IMR-90 (cell line): ENCODE data around the gene TTC27. TPM values are rescaled to one million over a fixed set of nuclear protein-coding genes. Genes with fewer than 3 reads are reported as not detected.

Experiments
- ATAC-seq: fragments of 200-7000 bp; cut with Tn5 transposase; 2 replicates; pipeline ENCODE4 v1.9.1; 2020; ENCODE audit warnings: low read depth, mild to moderate bottlenecking, moderate library complexity
- BruUV-seq: library from RNA; stranded (reverse); fragments of 400-500 nt; replicated peaks from 2 replicates; lab custom pipeline; 2021; lab: Mats Ljungman, UMichigan
- CTCF ChIA-PET: fragments of 300-600 bp; formaldehyde crosslinking; extraction: SDS; loops from one replicate; lab custom pipeline; 2021; ENCODE audit warnings: antibody characterized with exemption; lab: Yijun Ruan, JAX
- POLR2A ChIA-PET: fragments of 300-600 bp; sonication (Branson Sonifier 250); formaldehyde crosslinking; loops from one replicate; lab custom pipeline; 2022; ENCODE audit warnings: antibody characterized with exemption; ENCODE audit not compliant: unreplicated experiment; lab: Charles Lee
- DNase-seq: peaks from one replicate; pipeline ENCODE4 v3.0.0; 2013
- H2AFZ ChIP-seq: replicated peaks from 2 replicates; pipeline ENCODE3; 2013; ENCODE audit warnings: low read length, mild to moderate bottlenecking; ENCODE audit not compliant: poor library complexity
- H2AK5ac ChIP-seq: 2 replicates; pipeline ENCODE4 v1.6.1; 2013; ENCODE audit warnings: low read depth, low read length, inconsistent platforms
- H2AK9ac ChIP-seq: replicated peaks from 2 replicates; pipeline ENCODE3; 2013; ENCODE audit warnings: mild to moderate bottlenecking, low read depth, low read length, moderate library complexity; ENCODE audit not compliant: poor library complexity
- H2BK120ac ChIP-seq: 2 replicates; pipeline ENCODE4 v1.6.1; 2013; ENCODE audit warnings: low read depth, low read length, inconsistent platforms
- H2BK15ac ChIP-seq: 3 replicates; pipeline ENCODE4 v1.6.1; 2013; ENCODE audit warnings: low read depth, low read length, inconsistent platforms
- H2BK20ac ChIP-seq: 2 replicates; pipeline ENCODE4 v1.6.1; 2013; ENCODE audit warnings: low read depth, mild to moderate bottlenecking, inconsistent platforms, low read length, moderate library complexity
- H2BK5ac ChIP-seq: 2 replicates; pipeline ENCODE4 v1.6.1; 2013; ENCODE audit warnings: mild to moderate bottlenecking, low read depth, low read length, inconsistent platforms; ENCODE audit not compliant: poor library complexity, severe bottlenecking
- H3K14ac ChIP-seq: replicated peaks from 2 replicates; pipeline ENCODE4 v1.6.1; 2013; ENCODE audit warnings: low read depth, low read length, inconsistent platforms
- H3K18ac ChIP-seq: 2 replicates; pipeline ENCODE4 v1.6.1; 2013; ENCODE audit warnings: low read depth, low read length, control low read depth
- H3K23ac ChIP-seq: 2 replicates; pipeline ENCODE4 v1.6.1; 2013; ENCODE audit warnings: low read depth, low read length, inconsistent platforms
- H3K27ac ChIP-seq: 2 replicates; pipeline ENCODE4 v1.5.1; 2013; ENCODE audit warnings: mild to moderate bottlenecking, control low read depth, low read length; ENCODE audit not compliant: insufficient read depth
- H3K27me3 ChIP-seq: 2 replicates; pipeline ENCODE4 v1.6.1; 2013; ENCODE audit warnings: low read length; ENCODE audit not compliant: control insufficient read depth, insufficient read depth
- H3K36me3 ChIP-seq: 2 replicates; pipeline ENCODE4 v1.6.1; 2013; ENCODE audit warnings: low read length, mixed read lengths; ENCODE audit not compliant: control insufficient read depth, insufficient read depth
- H3K4ac ChIP-seq: 2 replicates; pipeline ENCODE4 v1.6.1; 2013; ENCODE audit warnings: low read depth, low read length, inconsistent platforms
- H3K4me1 ChIP-seq: 2 replicates; pipeline ENCODE4 v1.6.1; 2013; ENCODE audit warnings: low read length, mixed read lengths; ENCODE audit not compliant: control insufficient read depth, insufficient read depth
- H3K4me2 ChIP-seq: 2 replicates; pipeline ENCODE4 v1.6.1; 2013; ENCODE audit warnings: low read depth, mild to moderate bottlenecking, control low read depth, low read length, moderate library complexity
- H3K4me3 ChIP-seq: 2 replicates; pipeline ENCODE4 v1.5.1; 2013; ENCODE audit warnings: low read depth, mild to moderate bottlenecking, control low read depth, low read length, moderate library complexity; ENCODE audit not compliant: insufficient read depth
- H3K56ac ChIP-seq: 2 replicates; pipeline ENCODE4 v1.6.1; 2013; ENCODE audit warnings: low read length, inconsistent platforms; ENCODE audit not compliant: insufficient read depth; ENCODE audit errors: extremely low read depth
- H3K79me1 ChIP-seq, 2 experiments: 2 replicates each; pipeline ENCODE4 v1.6.1; 2013; ENCODE audit warnings: low read length in 2 of 2, inconsistent platforms in 1 of 2, low read depth in 1 of 2
- H3K9ac ChIP-seq: 2 replicates; pipeline ENCODE4 v1.6.1; 2013; ENCODE audit warnings: low read depth, low read length, control low read depth
- H3K9me1 ChIP-seq: 2 replicates; pipeline ENCODE4 v1.6.1; 2013; ENCODE audit warnings: low read length, inconsistent platforms; ENCODE audit not compliant: insufficient read depth
- H3K9me3 ChIP-seq: 2 replicates; pipeline ENCODE4 v1.6.1; 2013; ENCODE audit warnings: low read length; ENCODE audit not compliant: control insufficient read depth, insufficient read depth
- H4K20me1 ChIP-seq: 2 replicates; pipeline ENCODE4 v1.6.1; 2013; ENCODE audit warnings: low read length, inconsistent platforms; ENCODE audit not compliant: insufficient read depth
- H4K5ac ChIP-seq: 2 replicates; pipeline ENCODE4 v1.6.1; 2013; ENCODE audit warnings: mild to moderate bottlenecking, low read depth, low read length, control low read depth
- H4K8ac ChIP-seq, 2 experiments: 2 replicates each; pipeline ENCODE4 v1.6.1; 2013; ENCODE audit warnings: low read depth in 2 of 2, low read length in 2 of 2, control low read depth in 1 of 2, inconsistent platforms in 1 of 2
- H4K91ac ChIP-seq: 2 replicates; pipeline ENCODE4 v1.6.1; 2013; ENCODE audit warnings: low read depth, low read length, inconsistent platforms; ENCODE audit not compliant: insufficient read depth
- CHD1 ChIP-seq: IDR thresholded peaks from 2 replicates; pipeline ENCODE4 v1.6.1; 2012; ENCODE audit warnings: low read depth, low read length, improper control_type of control experiment
- CTCF ChIP-seq: conservative IDR thresholded peaks from 2 replicates; pipeline ENCODE4 v1.5.1; 2012; ENCODE audit warnings: mild to moderate bottlenecking, low read depth, low read length, improper control_type of control experiment
- ELK1 ChIP-seq: fragments of 150-350 bp; IDR thresholded peaks from 2 replicates; pipeline ENCODE4 v1.6.1; 2016; ENCODE audit warnings: low read depth, mild to moderate bottlenecking, low read length, moderate library complexity, borderline replicate concordance
- FOS ChIP-seq: fragments of 150-350 bp; IDR thresholded peaks from 2 replicates; pipeline ENCODE4 v1.6.1; 2016; ENCODE audit warnings: low read depth, low read length
- MAZ ChIP-seq: IDR thresholded peaks from 2 replicates; pipeline ENCODE4 v1.6.1; 2012; ENCODE audit warnings: low read depth, mild to moderate bottlenecking, low read length, improper control_type of control experiment, moderate library complexity, borderline replicate concordance
- NFE2L2 ChIP-seq: fragments of 150-350 bp; IDR thresholded peaks from 2 replicates; pipeline ENCODE4 v1.6.1; 2016; ENCODE audit warnings: low read depth, mild to moderate bottlenecking, low read length
- POLR2A ChIP-seq: IDR thresholded peaks from 2 replicates; pipeline ENCODE4 v1.6.1; 2012; ENCODE audit warnings: mild to moderate bottlenecking, low read depth, low read length
- RAD21 ChIP-seq: IDR thresholded peaks from 2 replicates; pipeline ENCODE4 v1.6.1; 2012; ENCODE audit warnings: low read length, improper control_type of control experiment
- RCOR1 ChIP-seq: IDR thresholded peaks from 2 replicates; pipeline ENCODE4 v1.6.1; 2012; ENCODE audit warnings: mild to moderate bottlenecking, low read length, improper control_type of control experiment; ENCODE audit not compliant: insufficient replicate concordance
- RFX5 ChIP-seq: IDR thresholded peaks from 2 replicates; pipeline ENCODE4 v1.8.0; 2012; ENCODE audit warnings: low read depth, mild to moderate bottlenecking, low read length, moderate library complexity
- SMC3 ChIP-seq: fragments of 150-350 bp; IDR thresholded peaks from 2 replicates; pipeline ENCODE4 v1.6.1; 2016; ENCODE audit warnings: low read depth, mild to moderate bottlenecking, antibody characterized with exemption, low read length, moderate library complexity
- WGBS, 2 experiments: methylation state at CpG; one replicate each; pipeline versions ENCODE4 v1.1.5 to v1.1.7; 2013; ENCODE audit warnings: missing lambda C conversion rate in 2 of 2; ENCODE audit not compliant: insufficient read length in 1 of 2; ENCODE audit errors: extremely low coverage in 2 of 2; 5-methylcytosine and 5-hydroxymethylcytosine counted together
- dilution Hi-C: fragments of 300-500 bp; cut with HindIII; formaldehyde crosslinking; loops from one replicate; pipeline ENCODE4 v1.14.3; 2018; ENCODE audit warnings: low sequenced_read_pairs; ENCODE audit not compliant: unreplicated experiment
- in situ Hi-C: fragments of 300-500 bp; cut with MboI; formaldehyde crosslinking; loops from 3 replicates; pipeline ENCODE4 v1.14.3; 2019; ENCODE audit warnings: low sequenced_read_pairs, inconsistent platforms, mixed read lengths
- intact Hi-C: fragments of 100-400 bp; cut with micrococcal nuclease; formaldehyde crosslinking; loops from 2 replicates; pipeline ENCODE4 v1.10.0; 2022
- polyA plus RNA-seq, 3 experiments: library from polyadenylated mRNA; depleted of rRNA; stranded (reverse); fragments of >200 nt; gene quantifications; 2 replicates each; pipeline ENCODE4 v1.2.3, GENCODE V29; 2012; ENCODE audit warnings: low replicate concordance in 1 of 3
- total RNA-seq: library from RNA; depleted of rRNA; stranded (reverse); fragments of >200 nt; gene quantifications from 2 replicates; pipeline ENCODE4 v1.2.3, GENCODE V29; 2012

TTC27 gene
- total and polyA plus RNA-seq, 2 of the 4 experiments (the other 2 are of a cell fraction) = 12.7 to 30.5 TPM

GRCh38 chr2:32780961-32781360, 153.1 kb downstream of the TTC27 start:
- TF ChIP-seq RFX5 (no peak), FOS (no peak), ELK1 (no peak), RAD21 (no peak), POLR2A (no peak), NFE2L2 (no peak), CHD1 (no peak), SMC3 (no peak), CTCF (no peak), RCOR1 (no peak), MAZ (no peak)
- H2AFZ ChIP-seq = no peak overlapping the region
- H3K36me3 ChIP-seq = peaks cover 3% of the 10 kb centered on the region; the same call in 1 of the 2 replicates
- CTCF ChIA-PET = no interaction called here
- 0 out of 2 replicates have a peak, but pooled peaks cover 3% of the 10 kb centered on the region for H3K4me1 ChIP-seq
- no peak overlapping the region for H3K4me3 ChIP-seq
- no peaks in the 10 kb centered on the region for H4K20me1 ChIP-seq
- no peak overlapping the region for H2BK120ac ChIP-seq
- no peaks in the 10 kb centered on the region for H3K27me3 ChIP-seq
- H4K5ac ChIP-seq = no peak overlapping the region
- H2BK20ac ChIP-seq = no peak overlapping the region
- H3K27ac ChIP-seq = no peak overlapping the region
- dilution Hi-C loops (no loop called here), in situ Hi-C loops (loop anchor here (10.0 to 25.0 kb wide), 2 partner anchors 484 to 781 kb away; no protein-coding TSS in a partner anchor), intact Hi-C loops (no loop called here)
- H2AK9ac ChIP-seq = no peak overlapping the region
- no peak overlapping the region for H3K9ac ChIP-seq
- H3K23ac ChIP-seq = no peak overlapping the region
- no peak overlapping the region for H2BK5ac ChIP-seq
- no CpG with 5 or more reads among the region's 2 CpGs for WGBS, 2 experiments
- H3K9me1 ChIP-seq = 0 out of 2 replicates have a peak, but pooled peaks cover 2% of the 10 kb centered on the region
- no peak overlapping the region for H3K4me2 ChIP-seq
- DNase-seq (no peak), ATAC-seq (no peak)
- peaks cover 1% of the 10 kb centered on the region for H3K9me3 ChIP-seq
- H3K4ac ChIP-seq = no peak overlapping the region
- no peaks in the 10 kb centered on the region; a peak in 2 of 4 replicates for H3K79me1 ChIP-seq
- H2BK15ac ChIP-seq = no peak overlapping the region
- no peak overlapping the region for H2AK5ac ChIP-seq
- no peak overlapping the region for H4K91ac ChIP-seq
- H4K8ac ChIP-seq = no peak overlapping the region
- BruUV-seq = no TSS peak
- POLR2A ChIA-PET = no interaction called here
- no peak overlapping the region for H3K14ac ChIP-seq
- no peak overlapping the region for H3K56ac ChIP-seq
- no peak overlapping the region for H3K18ac ChIP-seq
